ENCODE measurements around the gene AKNA.

AKNA gene

GRCh38 chr9:114371343-114371944, 16.3 kb downstream of the AKNA start:
- H3K4me3 ChIP-seq (ENCODE audit: low read length): no peak overlapping the region

GRCh38 chr9:114370968-114371320, 16.8 kb downstream of the AKNA start:
- TF ChIP-seq CTCF (conservative IDR thresholded peaks at IDR 0.05; ENCODE audit: low read depth, low read length): no peak
- no peak overlapping the region for H3K4me3 ChIP-seq (ENCODE audit: low read length)
- DNase-seq (ENCODE audit: low read depth): no peak

More at GRCh38 chr9:114371343-114371944, 16.3 kb downstream of the AKNA start:
- DNase-seq (ENCODE audit: low read depth): no peak
- TF ChIP-seq CTCF (conservative IDR thresholded peaks at IDR 0.05; ENCODE audit: low read depth, low read length): no peak

- no peak for DNase-seq (ENCODE audit: low read depth)
- H3K4me3 ChIP-seq (ENCODE audit: low read length): no peak overlapping the region
- TF ChIP-seq CTCF (conservative IDR thresholded peaks at IDR 0.05; ENCODE audit: low read depth, low read length): no peak
These were observed 17.4 kb downstream of the AKNA start for GRCh38 chr9:114370251-114370967.

- H3K4me3 ChIP-seq (ENCODE audit: low read length): no peak overlapping the region
- no peak for DNase-seq (ENCODE audit: low read depth)
- TF ChIP-seq CTCF (conservative IDR thresholded peaks at IDR 0.05; ENCODE audit: low read depth, low read length): no peak
These were observed 18.3 kb downstream of the AKNA start for GRCh38 chr9:114369216-114370130.

GRCh38 chr9:114367772-114368569, 19.8 kb downstream of the AKNA start:
- no peak for TF ChIP-seq CTCF (conservative IDR thresholded peaks at IDR 0.05; ENCODE audit: low read depth, low read length)
- no peak overlapping the region for H3K4me3 ChIP-seq (ENCODE audit: low read length)
- no peak for DNase-seq (ENCODE audit: low read depth)

- DNase-seq (ENCODE audit: low read depth): no peak
- no peak overlapping the region for H3K4me3 ChIP-seq (ENCODE audit: low read length)
- no peak for TF ChIP-seq CTCF (conservative IDR thresholded peaks at IDR 0.05; ENCODE audit: low read depth, low read length)
These were observed 20.4 kb downstream of the AKNA start for GRCh38 chr9:114367366-114367765.
